ENCODE results near the gene TPRKB. TPM values are rescaled to one million over a fixed set of nuclear protein-coding genes. Genes with fewer than 3 reads are reported as not detected.
"Not testable (repeated sequence)": the region's sequence is repeated elsewhere in the genome, so short reads cannot be mapped to it uniquely, and the experiment has no call there.

The TPRKB gene
- total RNA-seq, 4 donors from 2014 or later = 17.2 to 32.2 (median 25.4) TPM

GRCh38 chr2:73764945-73765344, 27.8 kb upstream of the TPRKB start:
- intact Hi-C loops (cut with DNase I; ENCODE audit: low total_unique reads) = no loop called here
- DNase-seq (ENCODE audit: low spot score in 2 of 2) = no peak
- H3K4me3 ChIP-seq (ENCODE audit: low read depth, poor library complexity, severe bottlenecking) = no peak overlapping the region
- TF ChIP-seq POLR2A (IDR thresholded peaks at IDR 0.05) (no peak), CTCF (IDR thresholded peaks at IDR 0.05) (no peak)
- 91 to 96% methylated on average over 1 of the region's 1 CpG for WGBS, 2 donors

GRCh38 chr2:73762571-73762970, 25.4 kb upstream of the TPRKB start:
- no peak for DNase-seq (ENCODE audit: low spot score in 2 of 2)
- 82 to 83% methylated on average over 1 of the region's 1 CpG for WGBS, 2 donors
- no peak for TF ChIP-seq POLR2A (IDR thresholded peaks at IDR 0.05)
- TF ChIP-seq CTCF (IDR thresholded peaks at IDR 0.05) = no peak
- intact Hi-C loops (cut with DNase I; ENCODE audit: low total_unique reads) = no loop called here
- no peak overlapping the region for H3K4me3 ChIP-seq (ENCODE audit: low read depth, poor library complexity, severe bottlenecking)

- WGBS, 2 donors = 88 to 93% methylated on average over 2 of the region's 2 CpGs
- TF ChIP-seq CTCF (IDR thresholded peaks at IDR 0.05) (no peak), POLR2A (IDR thresholded peaks at IDR 0.05) (no peak)
- intact Hi-C loops (cut with DNase I; ENCODE audit: low total_unique reads) = no loop called here
- no peak overlapping the region for H3K4me3 ChIP-seq (ENCODE audit: low read depth, poor library complexity, severe bottlenecking)
- DNase-seq (ENCODE audit: low spot score in 2 of 2) = no peak
Measured at GRCh38 chr2:73759904-73760303, 22.8 kb upstream of the TPRKB start.

GRCh38 chr2:73759285-73759764, 22.2 kb upstream of the TPRKB start:
- WGBS, 2 donors = 26 to 33% methylated on average over 3 of the region's 3 CpGs
- no peak for DNase-seq (ENCODE audit: low spot score in 2 of 2)
- no peak overlapping the region for H3K4me3 ChIP-seq (ENCODE audit: low read depth, poor library complexity, severe bottlenecking)
- TF ChIP-seq CTCF (IDR thresholded peaks at IDR 0.05) (no peak), POLR2A (IDR thresholded peaks at IDR 0.05) (no peak)
- intact Hi-C loops (cut with DNase I; ENCODE audit: low total_unique reads) = no loop called here

- 89 to 97% methylated on average over 7 of the region's 7 CpGs for WGBS, 2 donors
- DNase-seq (ENCODE audit: low spot score in 2 of 2); H3K4me3 ChIP-seq (ENCODE audit: low read depth, poor library complexity, severe bottlenecking); intact Hi-C loops (cut with DNase I; ENCODE audit: low total_unique reads): not testable (repeated sequence)
Measured at GRCh38 chr2:73754332-73754731, 17.2 kb upstream of the TPRKB start.

GRCh38 chr2:73749314-73749713, 12.2 kb upstream of the TPRKB start:
- no peak for DNase-seq (ENCODE audit: low spot score in 2 of 2)
- intact Hi-C loops (cut with DNase I; ENCODE audit: low total_unique reads) = no loop called here
- no peak overlapping the region for H3K4me3 ChIP-seq (ENCODE audit: low read depth, poor library complexity, severe bottlenecking)
- 81 to 91% methylated on average over 2 of the region's 2 CpGs for WGBS, 2 donors
- no peak for TF ChIP-seq CTCF (IDR thresholded peaks at IDR 0.05)
- TF ChIP-seq POLR2A (IDR thresholded peaks at IDR 0.05) = no peak

All from lower leg skin (tissue), 4 donors.